ENCODE data around the gene TNFRSF25. TPM values are rescaled to one million over a fixed set of nuclear protein-coding genes. Genes with fewer than 3 reads are reported as not detected.

Gene TNFRSF25
- total and polyA plus RNA-seq, 9 of the 15 experiments (the other 6 are each of a cell fraction or from before 2014, with no cell fraction given): 0.24 to 0.49 TPM; not detected in 7

DNA sequence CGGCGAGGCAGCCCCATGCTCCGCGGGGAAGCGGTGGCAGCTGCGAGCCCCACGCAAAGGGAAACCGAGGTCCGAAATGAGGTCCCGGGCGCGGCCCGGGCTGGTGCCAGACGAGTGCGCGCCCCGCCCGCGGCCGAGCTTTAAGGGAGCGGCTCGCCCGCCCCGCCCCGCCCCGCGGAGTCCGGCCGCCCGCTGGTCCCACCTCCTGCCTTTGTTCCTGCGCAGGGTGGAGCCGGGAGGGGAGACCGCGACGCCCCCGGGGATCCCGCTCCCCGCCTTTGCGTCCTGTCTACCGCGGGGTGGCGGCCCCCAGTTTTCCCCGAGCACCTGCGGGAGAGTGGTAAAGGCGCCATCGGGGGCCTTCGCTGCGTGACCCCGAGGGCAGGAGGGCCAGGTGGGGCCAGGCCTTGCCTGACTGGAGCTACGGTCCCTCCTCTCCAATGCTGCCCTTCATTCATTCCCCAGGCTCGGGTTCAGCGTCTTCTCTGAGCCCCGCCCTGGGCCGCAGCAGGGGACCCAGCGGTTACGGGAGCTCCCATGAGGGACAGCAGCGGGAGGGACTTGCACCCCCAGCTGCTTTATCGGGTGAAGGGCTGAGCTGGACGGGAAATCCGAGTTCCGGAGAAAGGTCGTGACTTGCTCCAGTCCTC is 46.0 kb downstream of the TNFRSF25 start, which contains the start of gene HES2 (continued):
- TF ChIP-seq AFF4 (CRISPR knock-in tag; IDR thresholded peaks at IDR 0.05): no peak
- TF ChIP-seq, protein P1, sequence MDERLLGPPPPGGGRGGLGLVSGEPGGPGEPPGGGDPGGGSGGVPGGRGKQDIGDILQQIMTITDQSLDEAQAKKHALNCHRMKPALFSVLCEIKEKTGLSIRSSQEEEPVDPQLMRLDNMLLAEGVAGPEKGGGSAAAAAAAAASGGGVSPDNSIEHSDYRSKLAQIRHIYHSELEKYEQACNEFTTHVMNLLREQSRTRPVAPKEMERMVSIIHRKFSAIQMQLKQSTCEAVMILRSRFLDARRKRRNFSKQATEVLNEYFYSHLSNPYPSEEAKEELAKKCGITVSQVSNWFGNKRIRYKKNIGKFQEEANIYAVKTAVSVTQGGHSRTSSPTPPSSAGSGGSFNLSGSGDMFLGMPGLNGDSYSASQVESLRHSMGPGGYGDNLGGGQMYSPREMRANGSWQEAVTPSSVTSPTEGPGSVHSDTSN (CRISPR knock-in tag; IDR thresholded peaks at IDR 0.05; ENCODE audit: low read depth): no peak
- TF ChIP-seq, protein P1 (tag; conservative IDR thresholded peaks at IDR 0.05; ENCODE audit: low read depth): no peak
- TF ChIP-seq MBD2 (IDR thresholded peaks at IDR 0.05; ENCODE audit: borderline replicate concordance, low read depth): no peak; the same call in 1 of the 2 replicates
- no peak for TF ChIP-seq CREM (IDR thresholded peaks at IDR 0.05; ENCODE audit: low read depth)
- no peak for TF ChIP-seq RBM39 (optimal IDR thresholded peaks at IDR 0.05; ENCODE audit: low read depth, low read length)
- TF ChIP-seq, protein P2, sequence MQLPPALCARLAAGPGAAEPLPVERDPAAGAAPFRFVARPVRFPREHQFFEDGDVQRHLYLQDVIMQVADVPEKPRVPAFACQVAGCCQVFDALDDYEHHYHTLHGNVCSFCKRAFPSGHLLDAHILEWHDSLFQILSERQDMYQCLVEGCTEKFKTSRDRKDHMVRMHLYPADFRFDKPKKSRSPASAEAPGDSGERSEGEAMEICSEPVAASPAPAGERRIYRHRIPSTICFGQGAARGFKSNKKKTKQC (CRISPR knock-in tag; IDR thresholded peaks at IDR 0.05): 0 out of 2 replicates have a peak, but pooled peaks have one; percentile 39
- TF ChIP-seq FOXA3 (CRISPR knock-in tag; conservative IDR thresholded peaks at IDR 0.05 in 1 of 2, IDR thresholded peaks at IDR 0.05 in 1 of 2): no peak
- TF ChIP-seq ZNF398 (CRISPR knock-in tag; IDR thresholded peaks at IDR 0.05): no peak
- TF ChIP-seq, protein P3, sequence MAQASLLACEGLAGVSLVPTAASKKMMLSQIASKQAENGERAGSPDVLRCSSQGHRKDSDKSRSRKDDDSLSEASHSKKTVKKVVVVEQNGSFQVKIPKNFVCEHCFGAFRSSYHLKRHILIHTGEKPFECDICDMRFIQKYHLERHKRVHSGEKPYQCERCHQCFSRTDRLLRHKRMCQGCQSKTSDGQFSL (CRISPR knock-in tag; IDR thresholded peaks at IDR 0.05): no peak
- TF ChIP-seq, protein P3 (tag; IDR thresholded peaks at IDR 0.05): no peak
